Calu3 (cell line): Measurements from ENCODE around the gene GPR176. TPM values are rescaled to one million over a fixed set of nuclear protein-coding genes. Genes with fewer than 3 reads are reported as not detected.
"Not testable (repeated sequence)": the region's sequence is repeated elsewhere in the genome, so short reads cannot be mapped to it uniquely, and the experiment has no call there.

Experiments used
- BruUV-seq: library from RNA; stranded (reverse); fragments of 400-500 nt; replicated peaks from 2 replicates; lab custom pipeline; 2021; lab: Mats Ljungman, UMichigan
- CTCF ChIA-PET: fragments of 300-600 bp; sonication (Branson Sonifier 250); formaldehyde crosslinking; loops from one replicate; lab custom pipeline; 2022; ENCODE audit warnings: antibody characterized with exemption; lab: Charles Lee
- DNase-seq: peaks from one replicate; pipeline ENCODE4 v3.0.0; 2022
- H3K27ac Mint-ChIP-seq: one replicate; pipeline ENCODE4 v1.8.0; 2022; ENCODE audit warnings: mixed read lengths; ENCODE audit not compliant: unreplicated experiment
- H3K27me3 Mint-ChIP-seq: one replicate; pipeline ENCODE4 v1.8.0; 2022; ENCODE audit warnings: mixed read lengths; ENCODE audit not compliant: unreplicated experiment
- H3K36me3 Mint-ChIP-seq: one replicate; pipeline ENCODE4 v1.8.0; 2022; ENCODE audit warnings: mild to moderate bottlenecking, moderate library complexity, mixed read lengths; ENCODE audit not compliant: insufficient read depth, unreplicated experiment
- H3K4me1 Mint-ChIP-seq: one replicate; pipeline ENCODE4 v1.8.0; 2022; ENCODE audit warnings: mild to moderate bottlenecking, low read depth, mixed read lengths; ENCODE audit not compliant: unreplicated experiment
- H3K4me3 Mint-ChIP-seq: one replicate; pipeline ENCODE4 v1.8.0; 2022; ENCODE audit warnings: mild to moderate bottlenecking, low read depth, moderate library complexity, mixed read lengths; ENCODE audit not compliant: unreplicated experiment
- H3K9me3 Mint-ChIP-seq: one replicate; pipeline ENCODE4 v1.8.0; 2022; ENCODE audit warnings: low read depth, mixed read lengths; ENCODE audit not compliant: unreplicated experiment
- CTCF ChIP-seq: fragments of 200-600 bp; IDR thresholded peaks from one replicate; pipeline ENCODE4 v1.8.0; 2022; ENCODE audit warnings: antibody characterized with exemption; ENCODE audit not compliant: unreplicated experiment
- intact Hi-C: fragments of 100-400 bp; cut with micrococcal nuclease; formaldehyde crosslinking; loops from one replicate; pipeline ENCODE4 v1.10.0; 2022; ENCODE audit not compliant: unreplicated experiment
- total RNA-seq: library from RNA; stranded (reverse); gene quantifications from 2 replicates; pipeline ENCODE4 v1.2.3, GENCODE V29; 2022

Gene GPR176
- total RNA-seq, 1 experiment from 2014 or later: 10.2 TPM

GRCh38 chr15:39820050-39820602 lies 99.9 kb downstream of the GPR176 start:
- Mint-ChIP-seq H3K4me3 (no peak overlapping the region), H3K9me3 (no peaks in the 10 kb centered on the region), H3K27me3 (no peaks in the 10 kb centered on the region), H3K36me3 (no peaks in the 10 kb centered on the region), H3K4me1 (peaks cover 8% of the 10 kb centered on the region), H3K27ac (no peak overlapping the region)
- BruUV-seq: no TSS peak
- no peak for DNase-seq
- CTCF ChIA-PET: no interaction called here
- no peak for TF ChIP-seq CTCF
- intact Hi-C loops: no loop called here

- intact Hi-C loops: no loop called here
- H3K27me3 Mint-ChIP-seq: no peaks in the 10 kb centered on the region
- no peaks in the 10 kb centered on the region for H3K9me3 Mint-ChIP-seq
- no peaks in the 10 kb centered on the region for H3K36me3 Mint-ChIP-seq
- no TSS peak for BruUV-seq
- TF ChIP-seq CTCF: no peak
- CTCF ChIA-PET: no interaction called here
- H3K27ac Mint-ChIP-seq: no peak overlapping the region
- no peak overlapping the region for H3K4me3 Mint-ChIP-seq
- peaks cover 8% of the 10 kb centered on the region for H3K4me1 Mint-ChIP-seq
- no peak for DNase-seq
These were observed 100.5 kb downstream of the GPR176 start for GRCh38 chr15:39819533-39819932.

DNA sequence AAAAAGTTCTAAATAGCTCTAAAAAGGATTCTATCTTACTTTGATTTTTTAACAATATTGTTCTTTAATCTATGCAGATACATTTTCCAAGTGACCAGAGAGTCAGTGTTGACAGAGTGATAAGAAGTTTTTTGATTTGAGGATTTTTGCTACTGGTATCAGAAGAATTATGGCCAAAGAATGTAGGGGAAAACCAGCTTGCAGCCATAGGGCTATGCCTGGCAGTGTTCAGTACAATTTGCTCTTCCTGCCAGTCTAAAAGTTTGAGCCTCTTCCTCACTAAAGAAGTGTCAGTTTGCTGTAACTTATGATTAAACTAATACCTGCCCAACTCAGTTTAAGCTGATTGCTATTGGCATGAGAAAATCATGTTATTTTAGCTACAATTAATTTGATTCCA lies 102.2 kb downstream of the GPR176 start:
- no TSS peak for BruUV-seq
- Mint-ChIP-seq H3K36me3 (no peaks in the 10 kb centered on the region), H3K9me3 (no peaks in the 10 kb centered on the region), H3K27ac (no peak overlapping the region), H3K27me3 (no peaks in the 10 kb centered on the region), H3K4me3 (no peak overlapping the region), H3K4me1 (peaks cover 8% of the 10 kb centered on the region)
- TF ChIP-seq CTCF: no peak
- CTCF ChIA-PET: no interaction called here
- no peak for DNase-seq
- intact Hi-C loops: no loop called here

DNA sequence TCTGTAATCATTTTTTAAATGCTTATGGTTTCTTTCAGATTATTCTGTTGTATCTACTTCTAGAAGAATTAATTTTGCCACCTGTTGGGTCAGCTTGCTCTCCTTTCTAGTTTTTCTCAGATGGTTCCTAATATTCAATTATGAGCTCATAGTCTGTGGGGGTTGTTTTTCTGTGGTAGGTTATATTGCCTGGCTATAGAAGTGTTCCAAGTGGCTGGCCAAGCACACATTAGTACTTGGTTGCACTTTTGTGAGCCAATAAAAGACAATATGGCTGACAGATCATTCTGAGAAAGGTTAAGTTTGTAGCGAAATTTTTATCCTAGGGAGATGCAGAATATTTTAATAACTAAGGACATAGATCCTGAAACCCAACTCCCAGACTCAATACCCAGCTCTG lies 105.6 kb downstream of the GPR176 start:
- no TSS peak for BruUV-seq
- no peaks in the 10 kb centered on the region for H3K9me3 Mint-ChIP-seq
- TF ChIP-seq CTCF: no peak
- no peak overlapping the region for H3K27ac Mint-ChIP-seq
- CTCF ChIA-PET: no interaction called here
- DNase-seq: no peak
- no peak overlapping the region for H3K4me3 Mint-ChIP-seq
- H3K27me3 Mint-ChIP-seq: no peaks in the 10 kb centered on the region
- no peaks in the 10 kb centered on the region for H3K36me3 Mint-ChIP-seq
- peaks cover 8% of the 10 kb centered on the region for H3K4me1 Mint-ChIP-seq
- intact Hi-C loops: no loop called here

DNA sequence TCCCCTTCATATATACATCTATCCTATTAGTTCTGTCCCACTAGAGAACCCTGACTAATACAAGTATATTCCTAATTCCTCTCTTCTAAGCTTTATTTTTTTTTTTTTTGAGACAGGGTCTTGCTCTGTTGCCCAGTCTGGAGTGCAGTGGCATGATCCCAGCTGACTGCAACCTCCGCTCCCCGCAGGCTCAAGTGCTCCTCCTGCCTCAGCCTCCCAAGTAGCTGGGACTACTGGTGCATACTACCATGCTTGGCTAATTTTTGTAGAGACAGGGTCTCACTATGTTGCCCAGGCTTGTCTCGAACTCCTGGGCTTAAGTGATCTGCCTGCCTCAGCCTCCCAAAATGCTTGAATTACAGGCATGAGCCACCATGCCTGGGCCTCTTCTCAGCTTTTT lies 107.4 kb downstream of the GPR176 start:
- intact Hi-C loops, H3K27me3 Mint-ChIP-seq, H3K9me3 Mint-ChIP-seq, CTCF ChIA-PET, H3K36me3 Mint-ChIP-seq, BruUV-seq, H3K4me3 Mint-ChIP-seq, H3K4me1 Mint-ChIP-seq, H3K27ac Mint-ChIP-seq, DNase-seq: not testable (repeated sequence)
